Mesenchymal stem cell (in vitro differentiated cells and primary cell): ENCODE data around the gene FGD6.

Experiments used
- DNase-seq: peaks from one replicate; pipeline ENCODE4 v3.0.0-alpha.2; 2013
- H2AFZ ChIP-seq: one replicate; pipeline ENCODE4 v1.6.1; 2013; ENCODE audit warnings: low read depth, mild to moderate bottlenecking, control low read depth, inconsistent platforms, low read length, moderate library complexity
- H2AK5ac ChIP-seq: 2 replicates; pipeline ENCODE4 v1.6.1; 2013; ENCODE audit warnings: low read length, moderate library complexity, mild to moderate bottlenecking, inconsistent platforms; ENCODE audit not compliant: severe bottlenecking
- H2BK120ac ChIP-seq: one replicate; pipeline ENCODE4 v1.6.1; 2013; ENCODE audit warnings: low read depth, mild to moderate bottlenecking, inconsistent platforms, low read length, moderate library complexity
- H2BK12ac ChIP-seq, 2 experiments: one replicate each; pipeline ENCODE4 v1.6.1; 2013; ENCODE audit warnings: inconsistent platforms in 2 of 2, low read length in 2 of 2, mild to moderate bottlenecking in 2 of 2, moderate library complexity in 2 of 2, control low read depth in 1 of 2
- H2BK15ac ChIP-seq: one replicate; pipeline ENCODE4 v1.6.1; 2013; ENCODE audit warnings: mild to moderate bottlenecking, low read depth, inconsistent platforms; ENCODE audit not compliant: poor library complexity, severe bottlenecking
- H2BK5ac ChIP-seq: 2 replicates; pipeline ENCODE4 v1.6.1; 2013; ENCODE audit warnings: low read depth, mild to moderate bottlenecking, low read length, control low read depth, inconsistent platforms; ENCODE audit not compliant: poor library complexity, severe bottlenecking
- H3K14ac ChIP-seq, 2 experiments: one replicate each; pipeline ENCODE4 v1.6.1; 2013; ENCODE audit warnings: inconsistent platforms in 2 of 2, low read length in 2 of 2, control low read depth in 1 of 2, mild to moderate bottlenecking in 1 of 2, moderate library complexity in 1 of 2
- H3K18ac ChIP-seq, 2 experiments: one replicate each; pipeline ENCODE4 v1.6.1; 2013; ENCODE audit warnings: inconsistent platforms in 2 of 2, low read length in 2 of 2, control low read depth in 1 of 2, low read depth in 1 of 2, mild to moderate bottlenecking in 1 of 2
- H3K23ac ChIP-seq, 2 experiments: one replicate each; pipeline ENCODE4 v1.6.1; 2013; ENCODE audit warnings: inconsistent platforms in 2 of 2, low read length in 2 of 2, mild to moderate bottlenecking in 2 of 2, moderate library complexity in 2 of 2, control low read depth in 1 of 2
- H3K27ac ChIP-seq: 2 replicates; pipeline ENCODE4 v1.5.1; 2013; ENCODE audit warnings: mild to moderate bottlenecking, moderate library complexity, low read length, control low read depth, inconsistent platforms; ENCODE audit not compliant: poor library complexity, severe bottlenecking
- H3K27me3 ChIP-seq, 2 experiments: 2 replicates each; pipeline versions ENCODE4 v1.6.1 to v1.7.0; 2013; ENCODE audit warnings: low read length in 2 of 2, mild to moderate bottlenecking in 2 of 2, moderate library complexity in 2 of 2, control low read depth in 1 of 2, inconsistent platforms in 1 of 2; ENCODE audit not compliant: control insufficient read depth in 1 of 2, insufficient read depth in 1 of 2
- H3K36me3 ChIP-seq, 2 experiments: 2 replicates each; pipeline versions ENCODE4 v1.6.1 to v1.7.0; 2013; ENCODE audit warnings: low read length in 2 of 2, control low read depth in 1 of 2, inconsistent platforms in 1 of 2, low read depth in 1 of 2, mild to moderate bottlenecking in 1 of 2; ENCODE audit not compliant: insufficient read depth in 2 of 2, control insufficient read depth in 1 of 2
- H3K4ac ChIP-seq, 2 experiments: one replicate each; pipeline ENCODE4 v1.6.1; 2013; ENCODE audit warnings: inconsistent platforms in 2 of 2, low read length in 2 of 2, mild to moderate bottlenecking in 2 of 2, moderate library complexity in 2 of 2, control low read depth in 1 of 2, low read depth in 1 of 2
- H3K4me1 ChIP-seq: 2 replicates; pipeline ENCODE4 v1.6.1; 2013; ENCODE audit warnings: low read depth, low read length, control low read depth; ENCODE audit not compliant: control insufficient read depth, insufficient read depth
- H3K4me2 ChIP-seq: 2 replicates; pipeline ENCODE4 v1.6.1; 2013; ENCODE audit warnings: low read length, mild to moderate bottlenecking, inconsistent platforms; ENCODE audit not compliant: poor library complexity, severe bottlenecking
- H3K4me3 ChIP-seq, 2 experiments: 2 replicates each; pipeline versions ENCODE4 v1.5.1 to v1.7.0; 2013; ENCODE audit warnings: low read length in 2 of 2, mild to moderate bottlenecking in 2 of 2, control low read depth in 1 of 2, low read depth in 1 of 2; ENCODE audit not compliant: insufficient read depth in 1 of 2
- H3K79me1 ChIP-seq: replicated peaks from 2 replicates; pipeline ENCODE4 v1.6.1; 2013; ENCODE audit warnings: mild to moderate bottlenecking, control low read depth, low read length, inconsistent platforms; ENCODE audit not compliant: poor library complexity, severe bottlenecking
- H3K9ac ChIP-seq: 2 replicates; pipeline ENCODE4 v1.7.0; 2013; ENCODE audit warnings: mild to moderate bottlenecking, low read length, moderate library complexity
- H3K9me3 ChIP-seq: 2 replicates; pipeline ENCODE4 v1.7.0; 2013; ENCODE audit warnings: mild to moderate bottlenecking, low read length; ENCODE audit not compliant: control insufficient read depth
- H4K8ac ChIP-seq: one replicate; pipeline ENCODE4 v1.6.1; 2013; ENCODE audit warnings: inconsistent platforms, mild to moderate bottlenecking, low read length, moderate library complexity
- H4K91ac ChIP-seq: one replicate; pipeline ENCODE4 v1.6.1; 2013; ENCODE audit warnings: mild to moderate bottlenecking, low read length, inconsistent platforms
- WGBS: methylation state at CpG from one replicate; pipeline ENCODE4 v1.1.7; 2013; ENCODE audit warnings: mixed read lengths; 5-methylcytosine and 5-hydroxymethylcytosine counted together

FGD6 gene

DNA sequence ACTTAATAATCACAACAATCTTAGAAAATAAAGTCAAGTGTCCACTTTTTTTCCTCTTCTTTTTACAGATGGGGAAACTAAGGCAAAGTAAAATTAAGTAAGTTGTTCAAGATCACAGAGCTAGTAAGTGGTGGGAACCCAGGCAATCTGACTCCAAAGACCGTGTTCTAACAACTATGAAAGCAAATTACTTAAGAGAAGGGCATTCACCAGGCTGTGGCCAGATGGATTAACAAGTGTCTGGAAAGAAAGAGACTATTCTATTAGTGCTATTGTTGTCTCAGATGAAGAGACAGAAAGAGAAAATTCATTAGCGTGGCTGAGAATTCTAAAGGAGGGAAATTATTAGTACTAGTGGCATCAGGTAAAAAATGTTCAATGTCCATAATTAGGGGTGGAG, 48.5 kb downstream of the FGD6 start:
- no peak overlapping the region for H3K14ac ChIP-seq
- no peak overlapping the region for H3K23ac ChIP-seq
- H2BK5ac ChIP-seq = no peak overlapping the region
- H3K4me3 ChIP-seq = no peak overlapping the region
- no peak overlapping the region for H2BK120ac ChIP-seq
- 91% methylated on average over 2 of the region's 2 CpGs for WGBS
- peaks cover 11% of the 10 kb centered on the region for H3K79me1 ChIP-seq
- no peak overlapping the region for H4K8ac ChIP-seq
- H3K4me2 ChIP-seq = no peak overlapping the region
- H3K27me3 ChIP-seq = no peaks in the 10 kb centered on the region
- H2BK12ac ChIP-seq = no peak overlapping the region
- H3K4me1 ChIP-seq = peaks cover 11% of the 10 kb centered on the region
- no peak overlapping the region for H2AK5ac ChIP-seq
- H3K9me3 ChIP-seq = no peaks in the 10 kb centered on the region
- no peak overlapping the region for H2BK15ac ChIP-seq
- H3K27ac ChIP-seq = peak overlapping the region; percentile 96
- no peak overlapping the region for H2AFZ ChIP-seq
- no peak overlapping the region for H3K18ac ChIP-seq
- peaks cover 0 to 10% of the 10 kb centered on the region in 2 experiments for H3K36me3 ChIP-seq
- no peak overlapping the region for H3K4ac ChIP-seq
- H4K91ac ChIP-seq = no peak overlapping the region
- H3K9ac ChIP-seq = no peak overlapping the region
- no peak for DNase-seq

GRCh38 chr12:95164656-95165055, 52.6 kb downstream of the FGD6 start:
- H4K91ac ChIP-seq = no peak overlapping the region
- H3K27me3 ChIP-seq = no peaks in the 10 kb centered on the region
- no peak overlapping the region for H2BK120ac ChIP-seq
- peaks cover 17% of the 10 kb centered on the region for H3K79me1 ChIP-seq
- H2AK5ac ChIP-seq = no peak overlapping the region
- H2BK5ac ChIP-seq = no peak overlapping the region
- no CpG with 5 or more reads among the region's 2 CpGs for WGBS
- H3K4me3 ChIP-seq = no peak overlapping the region
- H3K9me3 ChIP-seq = no peaks in the 10 kb centered on the region
- no peak overlapping the region for H3K18ac ChIP-seq
- no peak overlapping the region for H4K8ac ChIP-seq
- no peak overlapping the region for H2AFZ ChIP-seq
- H2BK15ac ChIP-seq = no peak overlapping the region
- H3K36me3 ChIP-seq = peaks cover 0 to 7% of the 10 kb centered on the region in 2 experiments
- H3K23ac ChIP-seq = no peak overlapping the region
- no peak overlapping the region for H3K14ac ChIP-seq
- peak overlapping the region; percentile 70 for H3K27ac ChIP-seq
- H3K4me2 ChIP-seq = no peak overlapping the region
- H3K4ac ChIP-seq = no peak overlapping the region
- H3K4me1 ChIP-seq = peaks cover 8% of the 10 kb centered on the region
- DNase-seq = no peak
- no peak overlapping the region for H2BK12ac ChIP-seq
- H3K9ac ChIP-seq = no peak overlapping the region

DNA sequence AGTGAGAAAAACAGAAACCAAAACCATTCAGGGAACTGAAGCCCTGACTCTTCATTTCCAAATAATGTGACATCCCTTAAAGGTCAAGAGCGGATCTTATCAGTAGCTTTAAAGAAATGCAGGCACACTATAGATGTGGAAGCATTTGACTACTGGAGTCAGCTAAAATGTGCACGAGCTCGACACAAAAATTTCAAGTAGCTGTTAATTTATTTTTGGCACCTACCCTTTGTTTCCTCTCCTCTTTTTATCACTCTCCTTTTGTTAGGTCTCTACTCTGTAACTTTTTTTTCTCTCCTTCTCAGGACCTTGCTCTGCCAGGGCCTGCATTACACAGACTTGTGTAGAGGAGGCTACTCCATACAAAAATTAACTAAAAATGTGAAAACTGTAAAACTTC, 58.3 kb downstream of the FGD6 start:
- Histone ChIP-seq H2BK120ac (no peak overlapping the region), H3K4ac (no peak overlapping the region), H2BK5ac (no peak overlapping the region), H3K79me1 (peaks cover 17% of the 10 kb centered on the region), H2BK15ac (no peak overlapping the region), H3K9me3 (no peaks in the 10 kb centered on the region), H3K4me3 (no peak overlapping the region), H3K23ac (no peak overlapping the region), H3K4me2 (no peak overlapping the region), H3K18ac (no peak overlapping the region), H3K36me3 (peaks cover 0 to 3% of the 10 kb centered on the region in 2 experiments), H4K91ac (no peak overlapping the region), H2AK5ac (no peak overlapping the region), H3K9ac (no peak overlapping the region), H3K4me1 (peaks cover 3% of the 10 kb centered on the region), H2BK12ac (no peak overlapping the region), H2AFZ (no peak overlapping the region), H3K27me3 (no peaks in the 10 kb centered on the region), H3K14ac (no peak overlapping the region), H3K27ac (no peak overlapping the region), H4K8ac (no peak overlapping the region)
- DNase-seq = no peak
- WGBS = 60% methylated on average over 3 of the region's 3 CpGs

- no peak overlapping the region for H3K14ac ChIP-seq
- no peaks in the 10 kb centered on the region for H3K27me3 ChIP-seq
- H3K9me3 ChIP-seq = no peaks in the 10 kb centered on the region
- no peak overlapping the region for H3K23ac ChIP-seq
- no peak for DNase-seq
- H2BK5ac ChIP-seq = no peak overlapping the region
- no peaks in the 10 kb centered on the region for H3K4me1 ChIP-seq
- H2BK15ac ChIP-seq = no peak overlapping the region
- no peak overlapping the region for H3K9ac ChIP-seq
- no peak overlapping the region for H3K27ac ChIP-seq
- no peak overlapping the region for H3K4ac ChIP-seq
- H2BK120ac ChIP-seq = no peak overlapping the region
- no peak overlapping the region for H4K8ac ChIP-seq
- H4K91ac ChIP-seq = no peak overlapping the region
- H3K36me3 ChIP-seq = peaks cover 0 to 14% of the 10 kb centered on the region in 2 experiments
- H3K4me2 ChIP-seq = no peak overlapping the region
- no peak overlapping the region for H2BK12ac ChIP-seq
- H2AFZ ChIP-seq = no peak overlapping the region
- H3K79me1 ChIP-seq = peaks cover 2% of the 10 kb centered on the region
- 80% methylated on average over 1 of the region's 2 CpGs for WGBS
- H3K4me3 ChIP-seq = no peak overlapping the region
- H2AK5ac ChIP-seq = no peak overlapping the region
- H3K18ac ChIP-seq = no peak overlapping the region
Observed at GRCh38 chr12:95151821-95152220, 65.4 kb downstream of the FGD6 start.
